LoVo (cell line): ENCODE data around the gene CDK6.

Experiments
- DNase-seq: peaks from one replicate; pipeline ENCODE4 v3.0.0-alpha.2; 2016; ENCODE audit warnings: low spot score

CDK6 gene

DNA sequence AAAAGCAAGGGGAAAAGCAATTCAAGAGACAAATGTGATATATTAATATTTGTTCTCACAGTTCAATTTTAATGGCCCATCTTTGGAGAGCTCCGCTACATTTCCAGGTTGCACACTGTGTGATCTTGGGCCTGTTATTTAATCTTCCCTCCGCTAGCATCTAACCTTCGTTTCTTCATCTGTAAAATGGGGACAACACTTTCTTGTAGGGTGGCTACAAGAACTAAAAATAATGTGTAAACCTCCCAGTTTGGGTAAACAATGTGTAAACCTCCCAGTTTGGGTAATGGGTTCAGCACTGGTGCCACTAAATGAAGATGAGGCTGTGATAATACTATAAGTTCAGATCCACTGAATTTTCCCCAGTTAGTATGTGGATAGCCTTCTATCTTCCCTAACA, 99.5 kb downstream of the CDK6 start:
- DNase-seq, result no peak

DNA sequence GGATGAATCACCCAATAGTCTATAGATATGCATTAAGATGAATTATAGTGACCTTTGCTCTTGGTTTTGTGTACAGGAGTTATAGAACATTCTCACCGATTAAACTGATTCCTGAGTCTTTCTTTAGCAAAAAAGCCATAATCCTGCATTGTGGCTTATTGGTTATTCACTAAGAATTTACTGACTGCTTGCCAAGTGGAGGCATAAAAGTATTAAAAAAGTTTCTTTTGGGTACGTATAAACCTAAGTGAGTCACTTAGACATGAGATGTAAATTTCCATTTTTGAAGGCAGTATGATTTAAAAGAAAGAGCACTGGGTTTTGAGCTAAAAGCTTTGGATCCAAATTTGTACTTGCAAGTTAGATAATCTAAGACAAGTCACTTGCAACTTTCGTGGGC, 100.7 kb downstream of the CDK6 start:
- no peak for DNase-seq

DNA sequence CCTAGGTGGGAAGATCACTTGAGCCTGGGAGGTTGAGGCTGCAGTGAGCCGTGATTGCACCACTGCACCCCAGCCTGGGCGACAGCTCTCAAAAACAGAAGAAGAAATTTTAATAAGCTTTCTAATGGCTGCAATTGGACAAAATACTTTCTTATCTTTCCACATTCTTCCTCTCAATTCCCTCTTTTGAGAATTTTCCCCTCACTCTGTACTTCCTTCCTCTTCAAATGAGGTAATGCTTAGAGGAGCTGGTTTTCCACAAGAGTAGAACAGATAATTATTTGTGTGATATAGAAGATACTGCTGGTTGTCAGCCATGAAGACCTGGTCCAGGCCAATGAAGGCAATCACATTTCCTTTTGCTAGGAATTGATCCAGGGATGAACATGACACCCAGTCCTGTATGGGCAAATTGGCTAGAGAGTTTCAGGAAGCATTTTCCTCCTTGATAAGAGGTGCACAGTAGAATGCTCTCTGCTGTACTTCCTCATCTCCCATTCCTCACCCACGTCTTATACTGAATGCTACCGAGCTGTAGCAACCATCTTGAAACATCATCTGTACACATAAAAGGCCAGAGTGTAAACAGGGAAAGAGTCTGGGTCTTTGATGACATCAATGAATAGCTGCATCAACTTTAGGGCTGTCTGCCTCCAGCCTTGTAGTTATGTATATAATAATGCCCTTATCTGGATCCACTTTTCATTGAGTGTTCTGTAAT, 103.9 kb downstream of the CDK6 start:
- DNase-seq, result no peak

DNA sequence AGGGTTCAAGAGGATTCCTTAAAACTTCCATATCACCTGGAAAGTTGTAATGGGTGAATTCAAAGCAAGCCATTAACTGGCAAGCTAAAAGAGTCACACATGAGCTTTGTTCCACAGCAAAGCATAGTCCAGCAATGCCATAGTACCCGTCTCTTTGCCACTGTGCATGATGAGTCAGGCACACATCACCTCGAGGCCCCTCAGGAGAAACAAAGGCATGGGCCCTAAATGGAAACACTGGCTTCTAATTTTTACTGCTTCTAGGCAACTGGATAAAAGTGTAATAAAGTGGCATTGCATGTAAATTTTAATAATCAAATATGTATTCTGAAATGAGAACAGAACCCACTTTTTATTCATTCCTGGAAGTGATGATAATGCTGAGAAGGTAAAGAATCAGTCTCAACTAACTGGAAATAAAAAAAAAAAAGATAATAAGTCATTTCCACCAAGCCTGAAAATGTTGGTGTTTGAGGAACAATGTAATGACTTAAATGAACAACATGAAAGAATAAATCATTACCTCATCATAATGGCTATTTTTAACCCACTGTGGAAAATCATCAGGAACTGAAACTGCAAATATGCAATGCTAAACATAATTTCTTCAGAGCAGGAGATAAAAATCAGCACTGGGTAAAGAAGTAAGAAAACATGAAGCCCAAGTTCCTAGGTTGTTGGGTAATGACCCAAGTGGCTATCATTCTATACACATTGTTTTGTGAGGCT, 104.9 kb downstream of the CDK6 start:
- no peak for DNase-seq

DNA sequence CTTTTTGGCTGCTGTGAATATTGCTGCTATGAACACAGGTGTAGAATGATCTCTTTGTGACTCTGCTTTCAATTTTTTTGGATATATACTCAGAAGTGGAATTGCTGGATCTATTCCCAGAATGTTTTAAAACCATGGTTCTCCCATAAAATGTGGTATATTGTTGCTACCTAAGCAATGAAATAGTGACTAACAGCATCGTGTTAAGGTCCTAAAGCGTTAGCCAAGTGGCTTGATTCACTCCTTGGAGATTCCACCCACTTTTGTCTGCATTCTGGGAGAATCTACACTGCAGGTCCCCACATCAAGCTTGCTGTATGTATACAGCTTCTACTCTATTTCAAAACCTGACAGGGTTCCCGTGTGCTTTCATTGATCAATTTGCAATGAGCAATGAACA, 105.6 kb downstream of the CDK6 start:
- no peak for DNase-seq

DNA sequence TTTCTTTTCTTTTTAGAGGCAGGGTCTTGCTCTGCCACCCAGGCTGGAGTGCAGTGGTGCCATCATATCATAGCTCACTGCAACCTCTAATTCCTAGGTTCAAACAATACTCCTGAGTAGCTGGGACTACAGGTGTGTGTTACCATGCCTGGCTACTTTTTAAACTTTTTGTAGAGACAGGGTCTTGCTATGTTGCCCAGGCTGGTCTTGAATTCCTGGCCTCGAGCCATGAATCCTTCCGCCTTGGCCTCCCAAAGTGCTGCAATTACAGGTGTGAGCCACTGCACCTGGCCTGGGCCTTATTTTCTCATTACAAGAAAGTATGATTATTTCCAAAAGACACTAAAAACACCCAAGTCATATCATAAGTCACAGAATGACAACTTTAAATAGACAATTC, 106.6 kb downstream of the CDK6 start:
- DNase-seq, result no peak

DNA sequence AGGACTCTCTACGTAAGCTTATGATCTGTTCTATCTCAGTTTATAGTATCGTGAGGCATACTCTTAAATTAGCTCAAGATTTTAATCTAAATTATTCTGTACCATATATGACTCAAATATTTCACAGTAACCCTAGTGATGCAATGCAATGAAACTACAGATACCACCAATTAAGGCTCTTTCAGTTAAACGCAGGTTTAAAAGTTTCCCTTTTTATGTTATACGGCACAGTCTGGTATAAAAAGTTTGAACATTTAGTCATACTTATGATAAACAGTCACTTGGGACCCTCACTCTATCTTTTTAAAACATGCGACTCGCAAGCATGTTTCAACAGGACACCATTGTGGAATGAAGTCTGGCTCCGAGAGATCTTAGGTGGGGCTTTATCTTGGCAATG, 107.2 kb downstream of the CDK6 start:
- DNase-seq, result no peak

DNA sequence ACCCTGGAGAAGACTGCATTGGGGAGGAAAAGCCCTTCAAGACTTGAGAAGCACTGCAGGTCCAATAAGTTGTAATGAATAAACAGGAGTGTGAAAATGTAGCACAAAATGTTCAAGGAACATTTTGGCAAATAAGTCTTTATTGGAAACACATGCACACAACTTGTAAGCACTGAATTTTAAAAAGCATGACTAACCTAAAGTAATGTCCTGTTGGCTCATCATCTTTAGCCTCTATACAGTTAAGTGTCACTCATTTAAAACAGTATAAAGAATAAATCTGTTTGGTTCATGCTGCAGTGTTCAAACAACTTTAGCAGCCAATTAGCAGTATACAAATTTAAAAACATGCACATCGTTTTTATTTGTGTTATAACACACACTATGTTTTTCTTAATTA, 108.6 kb downstream of the CDK6 start:
- no peak for DNase-seq

DNA sequence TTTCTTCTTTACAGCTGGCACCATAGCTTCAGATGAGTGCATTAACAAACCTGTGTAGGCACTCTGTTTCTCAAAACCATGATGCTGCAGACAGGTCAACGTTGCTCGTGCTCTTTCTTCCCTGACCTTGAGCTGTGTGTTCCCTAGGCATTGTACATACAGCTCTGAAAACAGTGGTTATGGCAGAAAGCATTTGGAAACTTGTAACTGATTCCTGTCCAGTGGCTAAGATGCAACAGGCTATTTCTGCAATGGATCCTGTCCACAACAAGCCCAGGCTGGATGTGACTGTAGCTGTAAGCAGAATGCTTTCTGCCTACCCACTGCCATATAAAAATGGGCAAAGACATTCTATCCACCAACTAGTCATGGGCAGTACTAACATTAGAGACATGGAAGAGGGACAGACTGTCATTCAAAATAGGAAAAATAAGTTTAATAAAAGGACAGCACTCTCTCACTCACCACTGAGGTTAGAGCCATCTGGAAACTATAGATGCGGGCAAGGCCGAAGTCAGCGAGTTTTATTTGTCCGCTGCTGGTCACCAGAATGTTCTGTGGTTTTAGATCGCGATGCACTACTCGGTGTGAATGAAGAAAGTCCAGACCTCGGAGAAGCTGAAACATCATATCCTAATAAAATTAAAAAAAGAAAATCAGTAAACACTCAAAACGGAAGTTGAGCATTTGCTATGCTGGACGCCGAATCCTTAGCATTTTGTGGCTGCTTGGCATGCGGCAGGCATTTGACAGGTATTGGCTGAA, 111.0 kb downstream of the CDK6 start:
- no peak for DNase-seq

DNA sequence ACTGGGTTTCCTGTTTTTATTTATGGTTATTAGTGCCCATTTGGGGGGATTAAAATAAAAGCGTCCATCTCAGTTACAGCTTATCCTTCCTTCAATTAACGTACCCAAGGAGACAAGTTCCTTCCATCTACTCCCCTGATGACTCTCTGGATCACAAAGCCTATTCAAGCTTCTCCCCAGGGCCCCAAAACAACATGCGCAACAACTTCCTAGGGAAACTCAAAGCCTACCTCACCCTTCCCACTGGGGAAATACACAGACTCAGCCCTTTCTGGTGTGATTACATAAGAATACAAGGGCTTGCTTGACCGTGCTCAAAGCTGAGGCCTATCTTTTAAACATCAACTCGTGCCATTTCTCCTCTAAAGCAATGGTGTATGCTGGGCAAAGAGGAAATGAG, 112.4 kb downstream of the CDK6 start:
- no peak for DNase-seq

DNA sequence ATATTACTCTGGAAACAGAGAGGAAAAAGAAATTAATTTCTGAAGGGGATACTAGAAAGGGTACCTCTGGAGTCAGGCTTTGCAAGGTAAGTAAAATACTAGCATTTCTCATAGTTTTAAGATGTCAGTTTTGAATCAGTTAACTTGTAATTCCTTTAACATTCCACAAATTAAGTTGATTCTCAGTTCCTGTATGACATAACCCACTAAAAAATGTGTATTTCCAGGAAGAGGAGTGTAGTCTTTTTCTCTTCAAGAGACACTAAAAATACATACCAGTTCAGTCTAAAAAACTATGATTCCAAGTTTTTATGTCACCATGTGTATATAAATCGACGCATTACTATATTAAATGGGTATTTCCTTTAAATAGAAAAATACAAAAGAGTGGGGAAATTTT, 113.2 kb downstream of the CDK6 start:
- DNase-seq, result no peak

DNA sequence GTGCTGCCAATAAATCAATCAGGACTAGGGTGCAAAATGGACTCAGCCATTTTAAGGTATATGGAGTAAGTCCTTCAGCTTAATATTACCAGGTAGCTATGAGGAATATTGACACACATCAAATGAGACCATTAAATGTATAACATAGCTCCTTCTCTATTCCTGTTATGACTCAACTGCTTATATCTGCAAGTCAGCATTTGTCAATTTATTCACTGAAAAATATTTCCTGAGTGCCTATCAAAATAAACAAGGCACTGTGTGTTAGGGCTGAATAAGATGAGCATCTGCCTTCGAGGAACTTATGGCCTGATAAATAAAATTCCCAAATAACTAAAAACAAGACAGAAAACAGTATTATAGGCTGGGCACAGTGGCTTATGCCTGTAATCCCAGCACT, 113.8 kb downstream of the CDK6 start:
- no peak for DNase-seq

DNA sequence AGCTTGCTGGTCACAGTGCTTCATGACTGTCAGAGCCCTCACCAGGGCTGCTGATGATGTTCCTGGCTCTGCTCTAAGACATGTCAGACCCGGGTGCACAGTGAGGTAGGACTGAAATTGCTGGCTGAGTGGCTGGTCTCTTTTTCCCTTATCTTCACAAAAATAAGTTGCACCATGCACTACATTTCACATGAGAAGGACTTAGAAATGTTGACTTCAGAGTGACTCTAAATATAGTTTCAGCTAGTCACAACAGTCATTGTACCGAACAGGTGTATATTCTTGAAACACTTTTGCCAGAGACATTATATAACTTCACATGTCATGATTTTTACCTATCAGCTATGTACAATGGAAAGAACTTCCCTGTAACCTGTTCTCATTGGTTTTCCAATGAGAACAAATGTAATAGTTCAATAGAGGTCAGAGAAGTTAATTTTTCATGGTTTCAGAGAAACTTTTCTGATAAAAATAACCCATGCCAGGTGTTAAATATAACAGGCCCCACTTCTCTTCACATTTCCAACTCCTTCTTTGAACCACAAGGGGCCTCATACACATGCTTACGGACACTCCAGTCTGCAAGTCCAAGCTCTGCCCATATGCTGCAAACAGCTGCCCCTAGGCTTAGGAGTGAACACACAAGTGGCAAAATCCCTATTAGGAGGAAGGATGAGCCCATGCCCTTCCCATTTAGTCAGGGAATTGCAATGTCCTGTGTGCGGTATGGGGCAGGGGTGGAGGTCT, 115.6 kb downstream of the CDK6 start:
- no peak for DNase-seq

DNA sequence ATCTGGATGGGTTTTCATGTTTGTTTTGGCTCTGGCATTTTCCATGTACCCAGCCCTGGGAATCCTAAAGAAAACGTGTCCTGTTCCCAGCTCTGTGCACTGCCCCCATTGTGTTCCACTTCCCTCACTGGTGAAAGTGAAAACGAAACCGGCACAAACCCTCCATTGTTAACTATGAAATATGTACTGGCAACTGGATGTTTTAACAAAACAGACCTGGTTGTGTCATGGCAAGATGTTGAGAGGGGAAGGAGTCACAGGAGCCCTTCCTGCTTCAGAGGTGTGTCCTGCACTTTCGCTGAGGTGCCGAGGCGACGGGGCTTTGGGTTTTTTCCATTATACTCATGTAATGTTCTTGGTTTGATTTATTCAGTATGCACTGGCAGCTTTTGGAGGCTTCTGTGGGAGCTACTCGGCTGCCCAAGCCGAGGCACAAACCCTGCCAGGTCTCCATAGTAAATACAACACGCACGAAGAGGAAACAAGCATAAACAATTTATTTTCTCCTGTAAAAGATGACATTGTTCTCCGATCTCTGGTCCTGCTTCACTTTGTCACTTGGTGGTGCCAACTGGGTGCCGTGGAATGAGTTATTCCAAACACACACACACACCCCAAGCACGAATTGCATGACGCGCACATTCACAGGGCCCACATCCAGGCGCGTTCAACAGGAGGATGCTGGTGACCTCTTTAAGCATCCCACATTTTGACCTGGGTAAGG, 118.2 kb downstream of the CDK6 start:
- peak; percentile 70 for DNase-seq

DNA sequence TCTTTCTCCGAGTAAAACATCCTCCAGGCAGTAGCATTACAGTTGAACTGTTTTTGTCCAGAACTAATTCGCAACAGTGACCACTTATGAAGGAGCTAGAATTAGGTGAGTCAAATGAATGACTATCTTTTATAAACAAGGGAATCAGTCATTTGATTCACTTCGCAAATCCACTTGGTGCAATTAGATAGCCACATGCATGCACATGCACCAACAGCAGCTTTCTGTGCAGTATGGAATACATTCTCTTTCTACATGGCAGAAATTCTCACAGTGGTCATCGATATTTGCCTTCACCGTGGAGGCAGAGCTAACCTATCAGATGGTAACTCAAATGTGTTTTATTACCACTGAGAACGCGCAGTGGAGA, 118.8 kb downstream of the CDK6 start:
- DNase-seq, result no peak

DNA sequence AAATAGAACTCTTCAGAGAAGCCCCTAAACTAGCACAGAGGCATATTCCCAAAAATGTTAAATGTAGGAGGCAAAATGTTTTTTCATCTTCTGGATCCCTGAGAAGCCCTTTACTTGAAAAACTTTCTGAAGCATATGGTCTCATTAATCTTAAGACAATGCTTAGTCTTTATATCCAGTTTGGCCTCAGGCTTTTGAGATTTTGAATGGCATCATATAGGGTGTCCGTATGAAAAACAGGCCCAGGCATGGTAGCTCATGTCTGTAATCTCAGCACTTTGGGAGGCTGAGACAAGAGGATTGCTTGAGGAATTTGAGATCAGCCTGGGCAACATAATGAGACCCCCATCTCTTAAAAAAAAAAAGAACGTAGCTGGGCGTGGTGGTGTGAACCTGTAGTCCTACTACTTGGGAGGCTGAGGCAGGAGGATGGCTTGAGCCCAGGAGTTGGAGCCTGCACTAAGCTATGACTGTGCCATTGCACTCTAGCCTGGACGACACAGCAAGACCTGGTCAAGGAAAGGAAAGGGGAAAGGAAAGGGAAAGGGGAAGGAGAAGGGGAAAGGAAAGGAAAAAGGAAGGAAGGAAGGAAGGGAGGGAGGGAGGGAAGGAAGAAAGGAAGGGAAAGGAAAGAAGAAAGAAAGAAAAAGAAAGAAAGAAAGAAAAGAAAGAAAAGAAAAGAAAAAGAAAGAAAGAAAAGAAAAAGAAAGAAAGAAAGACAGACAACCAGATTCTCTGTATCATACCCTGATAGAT, 119.4 kb downstream of the CDK6 start:
- DNase-seq, result no peak

DNA sequence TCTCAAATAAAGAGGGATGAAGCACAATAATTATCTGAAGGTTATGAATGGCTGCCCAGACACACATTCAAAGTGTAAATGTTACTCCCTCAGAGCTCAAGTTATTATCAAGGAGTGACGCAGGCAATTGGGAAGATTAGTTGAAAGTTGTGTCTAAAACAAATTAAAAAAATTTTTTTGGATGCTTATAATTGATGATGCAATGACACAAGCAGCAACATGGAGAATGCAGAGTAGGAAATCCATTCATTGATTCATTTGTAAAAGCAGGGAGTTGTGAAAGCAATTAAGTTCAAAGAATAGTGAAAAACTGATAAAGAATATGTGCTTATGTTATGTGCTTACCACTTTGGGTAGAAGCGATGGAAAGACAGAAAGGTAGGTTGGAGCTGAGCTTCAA, 120.4 kb downstream of the CDK6 start:
- no peak for DNase-seq

DNA sequence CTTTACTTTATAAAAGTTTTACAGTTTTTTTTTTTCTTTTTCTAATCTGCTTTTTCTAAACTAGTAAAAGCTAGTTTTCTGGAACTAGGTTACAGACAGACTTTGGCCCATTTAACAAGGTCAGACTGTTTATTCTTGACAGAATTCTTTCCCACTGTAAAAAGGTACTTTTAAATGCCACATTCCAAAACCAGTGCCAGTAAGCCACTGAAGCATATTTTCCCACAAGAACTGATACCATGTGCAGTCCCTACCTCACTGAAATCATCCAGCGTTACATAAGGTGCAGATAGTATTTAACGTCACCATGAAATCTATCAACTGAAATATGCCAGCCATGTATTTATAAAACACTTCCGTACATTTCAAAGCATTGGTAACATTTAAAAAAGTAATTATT, 121.6 kb downstream of the CDK6 start:
- no peak for DNase-seq

DNA sequence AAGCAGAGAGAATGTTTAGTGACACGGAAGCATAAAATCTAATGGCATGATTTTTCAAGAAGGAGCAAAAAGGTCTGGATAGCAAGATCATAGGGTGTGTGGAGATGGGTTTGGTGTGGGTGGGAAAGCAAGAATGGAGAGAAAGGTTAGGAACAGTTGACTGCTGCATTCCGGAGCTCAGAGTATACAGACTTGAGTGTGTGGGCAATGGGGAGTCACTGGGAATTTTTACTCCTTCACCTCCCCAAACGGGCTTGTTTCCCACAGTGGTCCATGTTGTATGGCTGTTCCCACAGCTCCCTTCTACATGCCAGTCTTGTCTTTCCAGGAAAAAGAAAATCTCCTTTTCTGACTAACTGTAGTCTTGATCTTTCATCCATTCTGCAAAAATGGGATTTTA, 122.1 kb downstream of the CDK6 start:
- no peak for DNase-seq

DNA sequence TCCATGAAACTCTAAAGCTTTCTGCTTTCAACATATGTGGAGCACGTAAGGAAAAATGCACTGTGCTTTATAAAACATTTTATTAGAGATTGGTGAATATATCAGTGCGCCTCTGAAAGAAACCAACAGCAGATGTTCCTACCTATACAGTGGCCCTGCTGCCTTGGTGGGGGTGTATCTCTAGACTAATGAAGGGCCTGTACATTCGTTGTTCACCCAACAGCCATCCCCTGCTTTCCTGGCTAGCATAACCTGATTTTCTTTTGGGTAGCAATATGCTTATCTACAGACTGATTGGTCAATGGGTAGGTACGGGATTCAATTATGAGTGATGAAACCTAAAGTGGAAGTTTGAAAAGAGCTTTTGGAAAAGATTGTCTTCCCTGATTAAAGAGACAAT, 126.5 kb downstream of the CDK6 start:
- no peak for DNase-seq

DNA sequence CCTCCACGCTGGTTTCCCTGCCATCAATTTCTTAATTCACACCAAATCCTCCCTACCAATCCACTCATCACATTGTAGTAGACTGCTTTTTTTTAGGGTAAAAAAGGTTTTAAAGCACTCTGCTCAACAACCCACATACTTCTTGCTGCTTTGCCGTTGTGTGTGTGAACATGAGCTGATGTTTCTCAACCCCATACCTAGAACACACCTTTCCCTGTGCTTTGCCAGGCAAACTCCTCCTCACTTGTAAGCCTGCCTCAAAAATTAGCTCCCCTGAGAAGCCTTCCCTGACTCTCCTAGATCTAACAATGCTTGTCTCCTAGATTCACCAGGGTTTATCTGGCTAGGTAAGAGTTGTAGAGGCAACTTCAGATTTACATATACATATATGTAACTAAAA, 127.2 kb downstream of the CDK6 start:
- no peak for DNase-seq
